Rectal smooth muscle tissue (tissue), 1 donor: Measurements from ENCODE around the gene NNMT.
"Not testable (repeated sequence)": the region's sequence is repeated elsewhere in the genome, so short reads cannot be mapped to it uniquely, and the experiment has no call there.

ENCODE experiments used
- H3K27ac ChIP-seq: one replicate; pipeline ENCODE4 v1.7.0; 2013; ENCODE audit warnings: low read depth, low read length, inconsistent platforms
- H3K27me3 ChIP-seq: one replicate; pipeline ENCODE4 v1.7.0; 2013; ENCODE audit warnings: low read length; ENCODE audit not compliant: control insufficient read depth, insufficient read depth
- H3K36me3 ChIP-seq: one replicate; pipeline ENCODE4 v1.7.0; 2013; ENCODE audit warnings: low read length; ENCODE audit not compliant: control insufficient read depth, insufficient read depth
- H3K4me1 ChIP-seq: one replicate; pipeline ENCODE4 v1.7.0; 2013; ENCODE audit warnings: low read length; ENCODE audit not compliant: control insufficient read depth, insufficient read depth
- H3K4me3 ChIP-seq: one replicate; pipeline ENCODE4 v1.7.0; 2013; ENCODE audit warnings: low read length
- H3K9ac ChIP-seq: one replicate; pipeline ENCODE4 v1.7.0; 2013; ENCODE audit warnings: low read length

The NNMT gene

DNA sequence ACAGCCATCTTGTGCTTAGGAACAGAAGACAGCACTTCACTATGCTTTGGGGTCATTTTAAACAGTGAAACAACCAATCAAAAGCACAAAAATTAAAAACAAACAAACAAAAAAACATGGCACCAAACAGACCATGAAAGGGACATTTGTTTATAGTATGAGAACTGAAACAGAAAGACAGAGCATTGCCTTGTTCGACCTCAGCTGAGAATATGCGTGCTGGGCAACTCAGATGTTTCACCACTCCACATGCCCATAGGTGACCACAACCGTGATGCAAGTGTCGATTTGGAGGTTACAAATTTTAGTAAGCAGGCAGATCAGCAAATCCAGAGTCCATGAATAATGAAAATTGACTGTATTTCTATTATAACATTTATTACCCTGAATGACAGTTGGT lies 30.0 kb downstream of the NNMT start:
- Histone ChIP-seq H3K4me3 (no peak overlapping the region), H3K36me3 (no peaks in the 10 kb centered on the region), H3K27ac (no peak overlapping the region), H3K4me1 (no peaks in the 10 kb centered on the region), H3K27me3 (no peaks in the 10 kb centered on the region), H3K9ac (no peak overlapping the region)

DNA sequence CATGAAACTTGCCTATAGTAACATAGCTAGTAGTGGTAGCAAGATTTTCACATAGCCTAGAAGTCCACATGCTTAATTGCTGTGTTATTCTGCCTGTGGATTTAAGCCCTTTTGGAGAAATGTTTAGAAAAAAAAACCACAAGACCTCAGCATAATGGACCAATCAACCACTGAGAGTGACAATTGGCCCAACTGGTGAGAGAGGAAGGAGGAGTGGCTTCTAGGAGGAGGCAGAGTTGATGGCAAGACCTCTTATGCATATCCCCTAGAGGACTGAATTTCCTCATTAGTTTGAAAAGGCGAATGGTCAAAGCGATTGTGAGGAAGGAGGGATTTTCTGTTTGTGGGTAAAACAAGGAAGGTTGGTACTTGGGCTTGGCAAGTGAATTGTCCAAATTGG lies 30.6 kb downstream of the NNMT start:
- Histone ChIP-seq H3K36me3 (no peaks in the 10 kb centered on the region), H3K4me3 (no peak overlapping the region), H3K4me1 (no peaks in the 10 kb centered on the region), H3K27ac (no peak overlapping the region), H3K9ac (no peak overlapping the region), H3K27me3 (no peaks in the 10 kb centered on the region)

DNA sequence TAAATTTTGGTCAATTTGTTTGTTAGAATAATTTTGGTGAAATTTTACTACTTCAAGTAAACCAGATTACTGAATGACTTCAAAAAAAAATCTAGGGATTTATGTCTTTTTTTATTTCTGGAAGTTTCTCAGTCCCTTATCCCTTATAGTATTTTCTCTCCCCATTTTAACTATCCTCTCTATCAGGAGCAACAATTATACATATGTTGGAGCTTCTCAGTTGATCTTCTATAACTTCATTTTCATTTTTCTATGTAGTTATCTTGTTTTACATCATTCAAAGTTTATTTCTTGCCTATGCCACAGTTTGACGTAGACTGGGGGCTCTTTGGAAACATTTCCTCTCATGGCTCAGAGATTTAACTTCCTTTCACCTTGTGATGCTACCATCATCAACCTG lies 34.2 kb downstream of the NNMT start:
- Histone ChIP-seq H3K27me3 (no peaks in the 10 kb centered on the region), H3K9ac (no peak overlapping the region), H3K27ac (no peak overlapping the region), H3K4me1 (no peaks in the 10 kb centered on the region), H3K36me3 (no peaks in the 10 kb centered on the region), H3K4me3 (no peak overlapping the region)

DNA sequence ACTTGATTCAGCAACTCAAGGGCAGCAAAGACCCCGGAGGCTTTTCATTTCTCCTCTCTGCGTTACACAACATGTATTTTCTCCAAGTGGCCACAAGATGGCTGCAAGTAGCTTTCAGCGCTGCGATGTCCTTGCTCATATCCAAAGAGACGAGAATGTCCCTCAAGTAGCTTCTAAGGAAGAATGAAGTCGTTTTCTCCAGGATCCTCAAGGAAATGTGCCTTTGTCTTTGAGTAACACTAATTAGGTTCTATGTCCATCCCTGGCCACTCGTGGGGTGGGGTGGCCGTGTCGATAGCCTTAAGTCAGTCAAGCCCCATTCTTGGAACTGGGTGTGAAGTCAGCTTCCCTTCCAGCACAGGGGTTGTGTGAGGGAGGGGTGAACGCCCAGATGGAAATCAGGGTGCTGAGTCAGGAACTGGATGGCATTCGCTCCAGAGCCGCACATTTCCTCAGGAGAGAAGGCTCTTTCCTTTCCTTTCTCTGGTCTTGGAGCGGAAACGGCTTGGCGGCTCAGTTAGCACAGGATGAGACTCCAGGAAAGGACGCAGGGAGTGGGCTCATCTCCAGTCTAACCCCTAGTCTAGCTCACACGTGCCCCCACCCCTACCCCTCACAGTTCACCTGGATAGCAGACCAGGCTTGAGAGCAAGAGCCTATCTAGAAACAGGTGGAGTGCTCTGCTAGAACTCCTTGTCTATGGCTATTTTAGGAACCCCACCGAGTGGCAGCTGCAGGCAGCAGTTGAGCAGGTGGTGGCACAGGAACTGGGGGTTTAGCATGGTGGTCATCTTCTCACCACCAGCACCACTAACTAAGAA lies 44.3 kb downstream of the NNMT start:
- Histone ChIP-seq H3K9ac (peak overlapping the region; percentile 1), H3K4me3 (peak overlapping the region; percentile 63), H3K27ac (no peak overlapping the region), H3K27me3 (no peaks in the 10 kb centered on the region), H3K4me1 (peaks cover 4% of the 10 kb centered on the region), H3K36me3 (no peaks in the 10 kb centered on the region)

DNA sequence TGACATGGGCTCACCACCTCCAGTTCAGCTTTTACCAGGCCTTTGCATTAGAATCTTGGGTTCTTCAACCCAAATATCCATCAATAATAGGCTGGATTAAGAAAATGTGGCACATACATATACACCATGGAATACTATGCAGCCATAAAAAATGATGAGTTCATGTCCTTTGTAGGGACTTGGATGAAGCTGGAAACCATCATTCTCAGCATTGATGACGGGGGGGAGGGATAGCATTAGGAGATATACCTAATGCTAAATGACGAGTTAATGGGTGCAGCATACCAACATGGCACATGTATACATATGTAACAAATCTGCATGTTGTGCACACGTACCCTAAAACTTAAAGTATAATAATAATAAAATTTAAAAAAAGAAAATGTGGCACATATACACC lies 45.5 kb downstream of the NNMT start:
- H3K36me3 ChIP-seq, H3K4me1 ChIP-seq, H3K4me3 ChIP-seq, H3K27ac ChIP-seq, H3K9ac ChIP-seq, H3K27me3 ChIP-seq: not testable (repeated sequence)

DNA sequence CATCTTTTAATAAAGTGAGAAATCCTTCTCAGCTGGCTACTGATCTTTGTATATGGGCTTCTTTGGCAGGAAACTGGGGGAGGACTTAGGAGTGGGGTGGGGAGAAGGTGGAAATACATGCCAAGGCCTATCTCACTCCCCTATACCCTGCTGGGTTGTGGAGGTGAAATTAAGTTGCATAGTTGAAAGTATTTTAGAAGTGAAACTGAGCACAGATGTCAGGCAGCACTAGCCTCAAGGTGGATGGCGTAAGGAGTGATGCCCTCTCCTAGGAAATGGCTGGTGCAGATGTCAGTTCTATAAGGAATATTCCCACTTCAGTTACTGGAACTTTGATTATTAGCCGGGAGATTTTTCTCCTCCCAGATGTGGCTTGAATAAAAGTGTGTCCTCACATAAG lies 46.3 kb downstream of the NNMT start:
- H3K27me3 ChIP-seq: no peaks in the 10 kb centered on the region
- no peak overlapping the region for H3K27ac ChIP-seq
- H3K9ac ChIP-seq: no peak overlapping the region
- no peaks in the 10 kb centered on the region for H3K36me3 ChIP-seq
- H3K4me3 ChIP-seq: no peak overlapping the region
- H3K4me1 ChIP-seq: peaks cover 4% of the 10 kb centered on the region

DNA sequence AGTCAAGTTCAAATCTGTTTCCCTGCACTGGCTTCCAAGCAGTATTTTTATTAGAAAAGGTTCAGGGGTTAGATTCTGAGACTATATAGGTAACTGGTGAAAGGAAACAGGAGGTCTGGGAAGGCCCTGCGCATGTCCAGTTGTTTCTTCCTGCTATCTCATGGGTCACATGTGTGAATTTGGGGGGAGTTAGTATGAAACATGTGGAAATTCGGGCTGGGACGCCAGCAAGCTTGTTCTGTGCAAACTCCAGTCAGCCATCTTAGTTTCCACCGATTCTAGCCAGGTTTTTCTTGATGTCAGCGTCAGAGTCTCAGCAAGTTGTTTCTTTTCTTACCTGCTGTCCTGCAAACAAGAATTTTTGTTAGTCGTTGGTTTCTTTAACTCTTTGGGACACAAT lies 46.8 kb downstream of the NNMT start:
- no peak overlapping the region for H3K4me3 ChIP-seq
- peaks cover 4% of the 10 kb centered on the region for H3K4me1 ChIP-seq
- H3K27ac ChIP-seq: no peak overlapping the region
- no peaks in the 10 kb centered on the region for H3K27me3 ChIP-seq
- no peaks in the 10 kb centered on the region for H3K36me3 ChIP-seq
- H3K9ac ChIP-seq: no peak overlapping the region

DNA sequence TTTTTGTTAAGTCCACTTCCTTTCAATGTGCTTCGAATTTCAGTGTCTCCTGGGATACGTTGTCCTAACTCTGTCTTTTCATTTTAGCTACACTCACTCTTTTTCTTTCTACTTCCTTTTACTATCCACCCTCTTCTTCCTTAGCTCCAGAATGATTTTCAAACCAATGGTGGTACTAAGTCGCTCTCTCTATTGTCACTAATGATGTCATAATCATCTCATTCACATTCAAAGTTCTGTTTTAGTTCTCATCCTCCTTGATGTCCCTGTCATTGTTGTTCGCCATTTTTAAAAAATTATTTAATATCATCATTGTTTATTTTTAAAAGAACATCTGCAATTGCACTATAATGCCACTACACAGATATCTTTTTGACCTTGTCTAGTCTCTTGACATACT lies 47.3 kb downstream of the NNMT start:
- no peak overlapping the region for H3K4me3 ChIP-seq
- H3K27ac ChIP-seq: no peak overlapping the region
- no peaks in the 10 kb centered on the region for H3K27me3 ChIP-seq
- no peaks in the 10 kb centered on the region for H3K36me3 ChIP-seq
- peaks cover 4% of the 10 kb centered on the region for H3K4me1 ChIP-seq
- no peak overlapping the region for H3K9ac ChIP-seq

DNA sequence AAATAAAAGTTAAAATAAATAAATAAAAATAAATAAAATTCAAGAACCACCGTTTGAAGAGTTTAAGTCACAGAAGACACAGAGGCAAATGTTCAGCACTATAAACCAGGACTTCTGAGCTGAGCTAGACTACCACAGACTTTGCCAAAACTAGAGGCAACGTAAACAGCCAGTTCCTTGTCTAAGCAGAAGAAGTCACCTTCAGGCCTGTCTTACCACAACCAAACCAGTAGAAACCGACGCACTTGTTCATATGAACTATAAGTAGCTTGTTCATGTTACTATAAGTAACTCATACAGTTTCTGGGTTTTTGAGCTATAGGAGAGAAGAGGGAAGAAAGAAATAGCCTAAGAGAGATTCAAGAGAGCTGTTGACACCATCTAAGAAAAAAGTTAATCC lies 48.3 kb downstream of the NNMT start:
- Histone ChIP-seq H3K4me1 (peaks cover 4% of the 10 kb centered on the region), H3K4me3 (no peak overlapping the region), H3K27ac (no peak overlapping the region), H3K27me3 (no peaks in the 10 kb centered on the region), H3K36me3 (no peaks in the 10 kb centered on the region), H3K9ac (no peak overlapping the region)

DNA sequence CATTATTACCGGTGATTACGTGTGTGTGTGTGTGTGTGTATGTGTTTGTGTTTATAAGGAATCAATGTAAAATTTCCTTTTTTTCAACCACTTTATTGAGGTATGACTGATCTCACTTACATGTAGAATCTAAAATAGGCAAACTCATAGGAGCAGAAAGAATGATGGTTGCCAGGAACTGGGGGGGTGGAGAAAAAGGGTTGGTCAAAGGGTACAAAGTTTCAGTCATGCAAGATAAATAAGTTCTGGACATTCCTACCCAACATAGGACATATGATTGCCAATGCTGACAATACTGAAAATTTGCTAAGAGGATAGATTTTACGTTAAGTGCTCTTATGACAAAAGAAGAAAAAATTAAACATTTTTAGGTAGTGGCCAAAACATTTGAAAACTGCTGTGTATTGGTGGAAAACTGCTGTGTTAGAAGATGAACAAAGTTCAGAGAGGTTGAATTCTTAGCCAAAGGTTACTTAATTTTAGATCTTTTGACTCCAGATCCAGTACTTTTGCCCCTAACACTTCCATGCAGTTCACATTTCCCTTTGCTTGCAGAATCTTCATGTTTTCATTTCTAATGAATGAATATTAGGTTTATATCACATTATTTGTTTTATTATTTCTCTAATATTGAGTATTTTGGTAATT lies 49.5 kb downstream of the NNMT start:
- no peak overlapping the region for H3K4me3 ChIP-seq
- no peaks in the 10 kb centered on the region for H3K4me1 ChIP-seq
- H3K27ac ChIP-seq: no peak overlapping the region
- no peaks in the 10 kb centered on the region for H3K36me3 ChIP-seq
- H3K27me3 ChIP-seq: no peaks in the 10 kb centered on the region
- no peak overlapping the region for H3K9ac ChIP-seq

DNA sequence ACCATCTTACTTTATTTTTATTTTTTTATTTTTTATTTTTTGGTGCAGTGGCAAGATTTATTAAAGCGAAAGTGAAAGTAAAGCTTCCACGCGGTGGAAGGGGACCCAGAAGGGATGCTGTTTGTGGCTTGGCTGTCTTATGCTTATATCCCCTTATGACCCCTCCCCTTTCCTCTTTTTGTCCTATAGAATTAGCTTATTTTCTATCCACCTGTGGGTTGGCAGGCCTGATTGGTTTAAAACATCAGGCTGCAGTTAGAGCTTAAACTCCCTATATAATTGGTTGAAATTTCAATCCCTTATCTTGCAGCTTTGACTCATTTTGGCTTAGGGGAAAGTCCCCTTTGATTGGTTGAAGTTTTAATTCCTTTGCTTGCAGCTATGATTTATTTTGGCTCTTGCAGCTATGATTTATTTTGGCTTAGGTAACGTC lies 50.5 kb downstream of the NNMT start:
- no peak overlapping the region for H3K27ac ChIP-seq
- H3K36me3 ChIP-seq: no peaks in the 10 kb centered on the region
- H3K4me3 ChIP-seq: no peak overlapping the region
- H3K9ac ChIP-seq: no peak overlapping the region
- no peaks in the 10 kb centered on the region for H3K27me3 ChIP-seq
- H3K4me1 ChIP-seq: no peaks in the 10 kb centered on the region

DNA sequence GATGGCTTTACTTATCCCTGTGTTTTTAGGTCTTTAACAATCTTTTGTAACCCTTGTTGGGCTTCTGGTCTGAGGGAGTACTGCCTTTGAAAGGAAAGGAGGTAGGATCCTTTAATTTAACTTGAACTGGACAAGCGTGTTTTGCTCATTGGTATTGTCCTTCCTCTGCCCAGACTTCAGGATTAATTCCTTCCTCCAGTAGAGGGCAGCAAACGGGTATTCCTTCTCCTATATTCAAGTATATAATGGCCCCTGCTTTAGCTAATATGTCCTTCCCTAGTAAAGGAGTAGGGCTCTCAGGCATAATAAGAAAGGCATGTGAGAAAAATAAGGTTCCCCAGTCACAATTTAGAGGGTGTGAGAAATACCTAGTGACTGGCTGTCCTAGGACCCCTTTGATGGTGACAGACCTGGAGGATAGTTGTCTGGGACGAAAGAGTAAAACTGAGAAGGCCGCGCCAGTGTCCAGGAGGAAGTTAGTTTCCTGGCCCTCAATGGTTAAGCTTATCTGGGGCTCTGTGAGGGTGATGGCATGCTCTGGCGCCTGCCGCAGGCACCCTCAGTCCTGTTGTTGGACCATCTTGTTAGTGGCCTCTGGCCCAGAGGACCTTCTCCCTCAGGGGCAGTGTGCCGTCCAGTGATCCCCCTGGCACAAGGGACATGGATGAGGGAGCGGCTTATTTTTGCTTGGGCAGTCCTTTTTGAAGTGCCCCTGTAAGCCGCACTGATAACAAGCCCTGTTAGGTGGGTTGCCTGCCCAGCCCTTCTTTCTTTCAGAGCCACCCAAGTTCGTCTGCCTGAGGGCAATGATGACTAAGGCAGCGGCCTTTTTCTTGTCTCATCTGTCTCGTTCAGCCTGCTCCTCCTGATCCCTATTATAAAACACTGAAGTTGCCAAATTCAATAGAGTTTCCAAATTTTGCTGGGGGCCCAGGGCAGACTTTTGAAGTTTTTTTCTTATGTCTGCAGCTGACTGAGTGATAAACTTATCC lies 52.3 kb downstream of the NNMT start:
- Histone ChIP-seq H3K4me1 (no peaks in the 10 kb centered on the region), H3K9ac (no peak overlapping the region), H3K27ac (no peak overlapping the region)

More for the DNA sequence above, 52.3 kb downstream of the NNMT start:
- Histone ChIP-seq H3K4me3 (no peak overlapping the region), H3K27me3 (no peaks in the 10 kb centered on the region), H3K36me3 (no peaks in the 10 kb centered on the region)
